Measurements from ENCODE around the gene ADGRL3.

Gene ADGRL3

GRCh38 chr4:62051332-62051731 lies 851.2 kb downstream of the ADGRL3 start:
- no peak for DNase-seq

- no peak for DNase-seq
Observed at GRCh38 chr4:62053974-62054373, 853.8 kb downstream of the ADGRL3 start.

- no peak for DNase-seq
Observed at GRCh38 chr4:62057031-62057430, 856.9 kb downstream of the ADGRL3 start.

- no peak for DNase-seq
Observed at GRCh38 chr4:62058571-62058970, 858.4 kb downstream of the ADGRL3 start.

- no peak for DNase-seq
Observed at GRCh38 chr4:62070291-62070852, 870.2 kb downstream of the ADGRL3 start.

- DNase-seq: no peak
Observed at GRCh38 chr4:62075089-62075488, 875.0 kb downstream of the ADGRL3 start.

- no peak for DNase-seq
Observed at GRCh38 chr4:62075521-62075920, 875.4 kb downstream of the ADGRL3 start.

- DNase-seq: no peak
Observed at GRCh38 chr4:62077406-62077805, 877.3 kb downstream of the ADGRL3 start.

GRCh38 chr4:62080431-62080830 lies 880.3 kb downstream of the ADGRL3 start:
- DNase-seq: no peak

- no peak for DNase-seq
Observed at GRCh38 chr4:62087706-62088105, 887.6 kb downstream of the ADGRL3 start.

- no peak for DNase-seq
Observed at GRCh38 chr4:62093735-62094134, 893.6 kb downstream of the ADGRL3 start.

- DNase-seq: no peak
Observed at GRCh38 chr4:62096881-62097280, 896.8 kb downstream of the ADGRL3 start.

GRCh38 chr4:62115216-62115615 lies 915.1 kb downstream of the ADGRL3 start:
- no peak for DNase-seq

- no peak for DNase-seq
Observed at GRCh38 chr4:62117886-62118285, 917.8 kb downstream of the ADGRL3 start.

GRCh38 chr4:62118558-62118957 lies 918.4 kb downstream of the ADGRL3 start:
- DNase-seq: no peak

- no peak for DNase-seq
Observed at GRCh38 chr4:62119195-62119594, 919.1 kb downstream of the ADGRL3 start.

- DNase-seq: no peak
Observed at GRCh38 chr4:62126064-62126732, 926.1 kb downstream of the ADGRL3 start.
